GM18870 (cell line): Measurements from ENCODE around the gene P3H3.

Experiments used
- ATAC-seq: cut with Tn5 transposase; IDR thresholded peaks from one replicate; pipeline ENCODE4 v1.9.1; 2021; ENCODE audit warnings: moderate library complexity; ENCODE audit not compliant: unreplicated experiment

Gene P3H3, protein sequence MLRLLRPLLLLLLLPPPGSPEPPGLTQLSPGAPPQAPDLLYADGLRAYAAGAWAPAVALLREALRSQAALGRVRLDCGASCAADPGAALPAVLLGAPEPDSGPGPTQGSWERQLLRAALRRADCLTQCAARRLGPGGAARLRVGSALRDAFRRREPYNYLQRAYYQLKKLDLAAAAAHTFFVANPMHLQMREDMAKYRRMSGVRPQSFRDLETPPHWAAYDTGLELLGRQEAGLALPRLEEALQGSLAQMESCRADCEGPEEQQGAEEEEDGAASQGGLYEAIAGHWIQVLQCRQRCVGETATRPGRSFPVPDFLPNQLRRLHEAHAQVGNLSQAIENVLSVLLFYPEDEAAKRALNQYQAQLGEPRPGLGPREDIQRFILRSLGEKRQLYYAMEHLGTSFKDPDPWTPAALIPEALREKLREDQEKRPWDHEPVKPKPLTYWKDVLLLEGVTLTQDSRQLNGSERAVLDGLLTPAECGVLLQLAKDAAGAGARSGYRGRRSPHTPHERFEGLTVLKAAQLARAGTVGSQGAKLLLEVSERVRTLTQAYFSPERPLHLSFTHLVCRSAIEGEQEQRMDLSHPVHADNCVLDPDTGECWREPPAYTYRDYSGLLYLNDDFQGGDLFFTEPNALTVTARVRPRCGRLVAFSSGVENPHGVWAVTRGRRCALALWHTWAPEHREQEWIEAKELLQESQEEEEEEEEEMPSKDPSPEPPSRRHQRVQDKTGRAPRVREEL

DNA sequence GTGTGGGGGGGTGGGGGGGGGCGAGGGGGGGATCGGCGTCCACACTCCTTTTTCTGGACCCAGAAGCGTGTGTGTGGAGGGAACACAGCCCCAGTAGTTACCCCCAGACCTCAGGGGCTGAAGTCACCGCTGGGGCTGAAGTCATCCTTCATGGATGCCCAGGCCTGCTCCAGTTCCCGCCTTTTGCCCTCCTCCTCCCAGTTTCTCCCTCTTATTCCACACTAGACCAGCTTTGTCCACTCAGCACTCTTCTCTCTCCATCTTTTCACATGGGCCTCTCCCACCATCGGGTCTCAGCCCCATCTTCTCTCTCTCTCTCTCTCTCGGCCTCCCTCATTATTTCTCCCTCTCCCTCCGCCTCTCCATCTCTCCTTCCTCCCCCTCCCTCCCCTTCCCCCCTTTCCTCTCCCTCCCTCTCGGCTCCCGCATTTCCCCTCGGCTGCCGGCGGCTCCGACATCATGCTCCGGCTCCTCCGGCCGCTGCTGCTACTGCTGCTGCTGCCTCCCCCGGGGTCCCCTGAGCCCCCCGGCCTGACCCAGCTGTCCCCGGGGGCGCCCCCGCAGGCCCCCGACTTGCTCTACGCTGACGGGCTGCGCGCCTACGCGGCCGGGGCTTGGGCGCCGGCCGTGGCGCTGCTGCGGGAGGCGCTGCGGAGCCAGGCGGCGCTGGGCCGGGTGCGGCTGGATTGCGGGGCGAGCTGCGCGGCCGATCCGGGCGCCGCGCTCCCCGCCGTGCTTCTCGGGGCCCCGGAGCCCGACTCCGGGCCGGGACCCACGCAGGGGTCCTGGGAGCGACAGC is at the start of gene P3H3:
Gene P3H3, plus strand, starts transcription at position 426 of the 799 bp plus-strand sequence. Its CDS starts 34 bp downstream, at position 460.
- no peak for ATAC-seq

DNA sequence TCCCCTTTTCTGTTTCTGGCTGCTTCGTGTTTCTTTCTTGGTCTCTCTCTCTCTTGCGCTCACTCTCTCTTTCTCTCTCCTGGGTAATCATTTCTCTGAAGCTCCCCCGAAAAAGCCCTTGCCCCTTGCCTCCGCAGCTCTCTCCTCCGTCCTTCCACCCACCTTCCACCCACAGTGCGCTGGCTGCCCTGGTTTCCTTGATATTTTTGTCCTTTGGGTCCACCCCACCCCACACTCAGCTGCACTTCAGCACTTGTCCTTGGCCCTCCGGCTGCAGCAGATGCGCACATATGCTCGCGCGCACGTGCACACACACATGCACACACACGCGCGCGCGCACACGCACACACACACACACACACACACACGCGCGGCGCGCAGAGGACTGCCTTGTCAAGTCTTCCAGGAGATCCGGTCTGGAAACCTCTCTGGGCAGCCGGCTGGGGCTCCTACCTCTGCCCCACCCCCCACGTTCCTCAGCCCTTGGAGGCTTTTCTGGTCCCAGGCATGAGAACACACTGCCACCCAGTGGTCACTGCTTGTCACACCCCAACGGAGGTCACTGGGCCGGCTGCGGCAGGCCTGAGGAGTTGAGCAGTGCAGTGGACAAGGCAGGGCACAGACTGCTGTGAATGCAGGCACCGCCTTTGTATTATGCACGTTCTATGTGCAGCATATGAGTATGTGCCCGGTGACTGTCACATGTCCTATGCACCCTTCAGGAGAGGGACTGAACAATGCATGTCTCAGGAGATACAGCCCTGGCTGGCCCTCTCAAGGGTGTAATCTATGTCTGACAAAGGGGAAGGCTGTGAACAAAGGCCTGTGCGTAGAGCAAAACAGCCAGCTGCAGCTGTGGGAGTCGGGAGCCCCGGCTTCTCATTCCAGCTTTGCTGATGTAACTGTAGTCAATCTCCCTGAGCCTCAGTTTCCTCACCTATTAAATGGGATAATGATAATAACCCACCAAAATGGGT is 49.3 kb upstream of the P3H3 start:
- ATAC-seq: peak; percentile 71

DNA sequence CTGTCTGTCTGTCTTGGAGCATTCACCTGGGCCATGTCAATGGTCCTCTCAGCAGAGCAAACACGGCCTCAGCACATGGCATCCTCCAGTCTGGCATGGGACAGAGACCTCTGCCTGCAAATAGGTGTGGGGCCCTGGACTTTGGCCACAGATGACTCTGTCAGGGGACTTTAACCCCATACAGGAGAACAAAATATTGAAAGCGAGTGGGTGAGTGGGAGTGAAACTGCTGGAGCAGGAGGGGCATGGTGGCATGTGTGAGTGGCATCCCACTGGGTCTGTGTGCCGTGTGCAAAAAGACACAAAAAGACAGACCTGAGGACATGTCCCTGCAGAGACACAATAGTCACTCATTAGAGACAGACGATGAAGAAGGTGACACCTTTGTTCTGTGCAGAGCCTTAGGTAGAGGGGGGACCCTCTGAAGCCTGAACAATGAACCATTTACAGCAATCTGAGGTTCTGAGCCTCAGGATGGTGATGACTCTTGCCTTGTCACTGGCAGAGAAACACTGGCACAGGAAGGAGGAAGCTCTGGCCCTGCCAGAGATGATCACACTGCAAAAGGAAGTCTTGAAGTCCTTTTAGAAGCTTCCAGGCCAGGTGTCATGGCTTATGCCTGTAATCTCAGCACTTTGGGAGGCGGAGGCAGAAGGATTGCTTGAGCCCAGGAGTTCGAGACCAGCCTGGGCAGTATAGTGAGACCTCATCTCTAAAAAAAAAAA is 48.3 kb upstream of the P3H3 start:
- ATAC-seq: no peak

DNA sequence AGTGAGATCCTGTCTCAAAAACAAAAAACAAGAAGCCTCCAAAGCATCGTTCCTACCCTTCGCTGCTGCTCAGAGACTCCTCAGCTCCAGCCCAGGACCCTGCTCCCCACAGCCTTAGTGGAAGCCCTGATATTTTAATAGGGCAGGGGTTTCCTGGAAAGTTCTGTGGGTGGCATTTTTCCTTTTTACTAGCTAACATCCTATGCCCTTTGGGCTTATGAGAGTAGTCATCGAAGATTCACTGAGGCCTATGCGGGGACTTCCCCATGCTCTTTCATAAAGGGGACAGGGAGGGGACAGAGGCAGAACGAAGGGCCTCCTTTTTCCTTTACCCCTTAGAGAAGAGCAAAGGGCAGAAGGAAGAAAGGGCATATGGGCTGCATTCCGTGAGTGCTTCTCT is 47.6 kb upstream of the P3H3 start:
- ATAC-seq: no peak

DNA sequence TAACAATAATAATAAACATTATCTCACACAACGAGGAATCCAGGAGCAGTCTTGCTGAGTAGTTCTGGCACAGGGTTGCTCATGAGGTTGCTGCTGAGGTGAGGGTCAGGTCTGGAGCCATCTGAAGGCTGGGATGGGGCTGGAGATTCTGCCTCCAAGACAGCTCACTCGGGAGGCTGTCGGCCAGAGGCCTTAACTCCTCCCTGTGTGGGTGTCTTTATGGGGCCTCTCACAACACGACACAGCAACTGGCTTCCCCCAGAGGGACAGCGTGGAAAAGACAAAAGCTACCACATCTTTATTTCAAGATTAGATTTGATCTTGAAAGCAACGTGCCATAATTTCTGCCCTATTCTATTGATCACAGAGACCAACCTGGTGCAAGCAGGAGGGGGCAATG is 46.1 kb upstream of the P3H3 start:
- no peak for ATAC-seq

DNA sequence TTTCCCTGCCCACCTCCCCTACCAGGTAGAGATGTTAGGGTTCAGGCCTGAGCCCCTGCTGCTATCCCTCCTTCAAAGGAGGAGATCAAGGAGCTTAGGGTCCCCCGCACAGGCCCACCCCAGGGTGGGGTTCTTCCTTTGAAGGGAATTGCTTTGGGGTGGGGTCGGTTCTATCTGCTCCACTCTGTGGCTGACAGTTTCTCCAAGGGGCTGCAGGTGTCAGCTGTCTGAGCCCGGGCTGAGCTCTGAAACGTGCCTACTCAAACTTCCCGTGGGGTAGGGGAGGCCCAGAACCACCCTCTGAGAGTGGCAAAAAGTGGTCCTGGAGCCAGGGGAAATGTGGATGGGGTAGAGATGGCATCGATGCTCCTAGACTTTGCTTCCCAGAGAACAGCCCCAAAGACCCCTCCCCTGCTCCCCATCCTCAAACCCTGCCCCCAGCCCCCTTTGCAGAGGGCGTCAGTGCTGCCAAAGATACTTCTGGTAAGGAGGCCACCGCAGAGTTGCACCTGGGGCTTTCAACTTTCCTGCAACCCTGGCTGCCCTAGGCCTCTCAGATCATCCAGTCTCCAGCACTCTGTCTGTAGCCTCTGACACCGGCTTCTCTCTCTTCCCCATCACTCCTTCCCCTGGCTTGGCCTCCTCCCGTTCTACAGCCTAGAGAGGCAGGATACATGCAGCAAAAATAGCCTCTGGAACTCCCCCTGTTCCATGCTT is 45.2 kb upstream of the P3H3 start:
- no peak for ATAC-seq

DNA sequence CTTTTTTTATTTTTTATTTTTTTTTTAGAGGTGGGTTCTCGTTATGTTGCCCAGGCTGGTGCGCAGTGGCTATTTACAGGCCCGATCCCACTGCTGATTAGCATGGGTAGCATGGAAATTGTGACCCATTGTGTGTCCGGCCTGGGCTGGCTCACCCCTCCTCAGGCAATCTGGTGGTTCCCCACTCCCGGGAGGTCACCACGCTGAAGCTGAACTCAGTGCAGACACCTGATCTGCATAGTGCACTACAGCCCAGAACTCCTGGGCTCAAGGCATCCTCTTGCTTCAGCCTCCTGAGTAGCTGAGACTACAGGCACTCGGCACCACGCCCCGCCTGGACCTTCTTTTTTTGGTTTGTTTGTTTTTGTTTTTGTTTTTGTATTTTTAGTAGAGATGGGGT is 44.4 kb upstream of the P3H3 start:
- no peak for ATAC-seq

DNA sequence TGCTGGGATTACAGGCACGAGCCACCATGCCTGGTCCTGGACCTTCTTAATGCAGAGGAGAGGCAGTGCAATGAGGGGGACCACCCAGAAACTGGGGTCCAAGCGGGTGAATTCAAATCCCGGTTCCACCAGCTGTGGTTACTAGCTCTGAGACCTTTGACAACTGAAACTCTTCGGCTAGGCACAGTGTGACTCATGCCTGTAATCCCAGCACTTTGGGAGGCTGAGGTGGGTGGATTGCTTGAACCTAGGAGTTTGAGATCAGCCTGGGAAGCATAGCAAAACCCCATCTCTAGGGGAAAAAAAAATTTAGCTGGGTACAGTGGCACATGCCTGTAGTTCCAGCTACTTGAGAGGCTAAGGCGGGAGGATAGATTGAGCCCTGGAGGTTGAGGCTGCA is 43.9 kb upstream of the P3H3 start:
- no peak for ATAC-seq

DNA sequence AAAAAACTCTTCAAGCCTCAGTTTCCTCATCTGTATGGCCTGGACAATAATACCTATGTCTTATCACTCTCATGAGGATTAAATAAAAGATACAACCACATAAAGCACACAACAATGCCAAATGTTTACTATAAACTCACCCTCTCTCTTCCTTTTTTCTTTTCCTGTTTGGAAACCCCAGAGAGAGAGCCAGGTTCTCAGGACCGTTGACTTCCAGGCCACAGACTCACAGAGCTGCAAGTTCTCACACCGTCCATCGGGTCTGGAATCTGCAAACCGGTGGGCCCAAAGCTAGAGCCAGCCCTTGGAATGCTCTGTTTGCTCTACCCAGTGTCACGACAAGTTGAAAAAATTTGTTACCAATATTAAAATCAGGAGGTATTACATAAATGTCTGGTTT is 43.4 kb upstream of the P3H3 start:
- no peak for ATAC-seq

DNA sequence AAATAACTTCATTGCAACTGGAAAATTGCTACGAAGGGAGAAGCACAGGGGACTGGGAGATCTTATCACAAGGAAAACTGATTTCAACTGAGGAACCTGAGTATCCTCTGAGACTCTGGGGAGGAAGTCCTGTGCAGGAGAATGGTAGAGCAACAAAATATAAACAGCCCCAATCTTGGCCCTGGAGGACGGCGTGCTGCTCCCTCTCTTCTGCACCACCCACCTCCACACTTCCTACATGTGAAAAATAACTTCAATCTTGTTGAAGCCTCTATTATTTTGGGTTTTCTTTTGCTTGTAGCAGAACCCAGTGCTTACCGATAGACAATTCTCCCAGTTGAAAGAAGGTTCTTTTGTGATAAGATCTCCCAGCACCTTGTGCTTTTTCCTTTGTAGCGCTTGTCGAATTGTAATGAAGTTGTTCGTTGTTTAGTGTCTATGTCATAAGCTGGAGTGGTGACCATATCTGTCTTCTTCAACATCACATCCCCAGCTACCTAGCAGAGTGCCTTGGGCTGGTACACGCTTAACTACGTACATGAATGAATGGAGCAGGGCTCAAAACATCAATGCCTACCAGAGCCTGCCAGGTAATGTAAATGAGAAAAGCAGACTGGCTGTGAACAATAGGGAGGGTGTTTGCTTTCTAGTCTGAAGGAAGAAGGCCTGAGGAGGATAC is 41.7 kb upstream of the P3H3 start:
- no peak for ATAC-seq

DNA sequence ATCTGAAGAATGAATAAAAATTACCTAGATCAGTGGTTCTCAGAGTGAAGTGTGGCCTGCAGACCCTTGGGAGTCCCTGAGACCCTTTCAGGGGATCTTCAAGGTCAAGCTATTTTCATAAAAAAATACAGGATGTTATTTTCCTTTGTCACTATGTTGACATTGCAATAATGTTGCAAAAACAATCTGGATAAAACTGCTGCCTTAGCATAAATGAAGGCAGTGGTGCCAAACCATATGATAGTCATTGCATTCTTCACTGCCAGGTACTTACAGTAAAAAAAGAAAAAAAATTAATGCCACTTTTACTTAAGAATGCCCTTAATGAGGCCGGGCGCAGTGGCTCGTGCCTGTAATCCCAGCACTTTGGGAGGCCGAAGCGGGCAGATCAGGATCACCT is 40.9 kb upstream of the P3H3 start:
- no peak for ATAC-seq

DNA sequence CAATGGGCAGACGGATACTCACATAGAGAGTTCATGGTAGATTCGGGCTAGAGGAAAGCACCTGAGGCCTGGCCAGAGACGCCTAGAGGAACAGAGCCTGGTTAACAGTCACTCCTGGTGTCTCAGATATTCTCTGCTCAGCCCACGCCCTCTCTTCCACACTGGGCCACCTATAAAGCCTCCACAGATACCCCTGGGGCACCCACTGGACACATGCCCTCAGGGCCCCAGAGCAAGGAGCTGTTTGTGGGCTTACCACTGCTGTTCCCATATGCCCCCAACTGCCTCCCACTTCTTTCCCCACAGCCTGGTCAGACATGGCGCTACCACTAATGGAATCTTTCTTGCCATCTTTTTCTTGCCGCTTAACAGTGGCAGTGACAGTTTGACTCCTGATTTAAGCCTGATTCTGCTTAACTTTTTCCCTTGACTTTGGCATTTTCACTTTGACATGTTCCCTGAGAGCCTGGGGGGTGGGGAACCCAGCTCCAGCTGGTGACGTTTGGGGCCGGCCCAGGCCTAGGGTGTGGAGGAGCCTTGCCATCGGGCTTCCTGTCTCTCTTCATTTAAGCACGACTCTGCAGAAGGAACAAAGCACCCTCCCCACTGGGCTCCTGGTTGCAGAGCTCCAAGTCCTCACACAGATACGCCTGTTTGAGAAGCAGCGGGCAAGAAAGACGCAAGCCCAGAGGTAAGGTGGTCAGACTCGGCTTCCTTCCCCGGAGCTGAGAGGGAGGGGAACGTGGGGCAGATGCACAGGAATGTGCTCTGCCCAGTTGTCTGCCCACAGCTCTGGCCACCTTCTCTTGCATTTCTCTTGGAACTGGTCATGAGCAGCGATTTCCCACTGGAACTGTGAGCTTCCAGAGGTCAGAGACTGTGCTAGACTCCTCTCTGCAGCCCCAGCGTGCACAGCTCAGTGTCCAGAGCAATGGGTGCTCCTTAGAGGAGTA is 39.0 kb upstream of the P3H3 start, which contains the start of gene CD4:
Gene CD4, plus strand, starts transcription at position 557 of the 953 bp plus-strand sequence. CDS start 10,611 bp downstream, outside the sequence.
- ATAC-seq: no peak

DNA sequence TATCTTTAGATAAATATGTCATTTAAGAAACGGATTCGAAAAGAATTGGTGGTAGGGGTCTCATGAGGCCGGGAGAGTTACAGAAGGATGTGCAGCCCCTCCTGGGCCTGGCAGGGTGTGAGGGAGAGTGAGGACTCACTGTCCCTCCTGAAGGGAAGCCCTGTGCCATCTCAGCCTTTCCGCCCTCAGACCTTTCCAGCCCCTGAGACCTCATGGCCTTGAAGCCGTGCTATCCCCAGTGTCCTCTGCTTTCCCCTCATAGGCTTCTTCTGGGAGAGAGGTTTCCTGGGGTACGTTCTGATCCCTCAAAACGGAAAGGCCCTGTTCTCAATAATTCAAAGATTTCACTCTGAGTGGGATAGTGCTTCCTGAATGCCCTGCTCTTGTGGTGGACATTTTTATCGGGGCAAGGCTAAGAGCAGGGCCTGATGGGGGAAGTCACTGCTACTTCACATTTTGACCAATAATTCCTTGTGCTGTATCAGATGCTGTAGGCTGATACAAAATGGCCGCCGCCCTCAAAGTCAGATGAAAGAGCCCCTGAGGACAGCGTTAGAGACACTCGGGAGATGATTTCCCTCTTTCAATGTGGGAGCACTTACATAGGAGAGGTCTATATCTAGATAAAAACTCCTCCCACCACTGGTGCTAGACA is 37.6 kb upstream of the P3H3 start:
- ATAC-seq: no peak

DNA sequence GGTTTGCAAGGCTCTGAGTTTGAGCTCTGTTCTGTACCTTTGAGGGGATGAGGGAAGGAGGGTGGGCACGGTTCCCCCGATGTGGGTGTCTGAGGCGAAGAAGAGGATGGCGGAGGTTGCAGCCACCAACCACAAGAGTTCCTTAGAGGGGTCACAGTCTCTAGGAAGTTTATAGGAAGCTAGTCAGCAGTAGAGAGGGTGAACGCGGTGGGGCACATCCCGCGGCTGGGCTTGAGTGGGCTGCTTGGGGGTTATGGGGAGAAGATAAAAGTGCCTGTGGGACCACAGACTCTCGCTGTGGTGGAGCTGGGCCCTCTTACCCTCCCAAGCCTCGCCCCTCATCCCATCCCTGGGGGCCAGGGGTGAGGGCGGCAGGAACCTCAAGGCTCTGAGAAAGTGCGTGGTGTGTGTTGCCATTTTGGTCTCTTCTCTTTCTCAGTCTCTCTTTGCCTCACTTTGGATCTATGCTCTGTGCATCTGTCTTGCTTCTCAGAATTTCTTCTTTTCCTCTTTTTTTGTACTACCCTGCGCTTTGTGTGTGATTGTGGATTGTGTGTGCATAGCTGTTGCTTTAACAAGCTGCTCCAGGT is 36.2 kb upstream of the P3H3 start:
- no peak for ATAC-seq

DNA sequence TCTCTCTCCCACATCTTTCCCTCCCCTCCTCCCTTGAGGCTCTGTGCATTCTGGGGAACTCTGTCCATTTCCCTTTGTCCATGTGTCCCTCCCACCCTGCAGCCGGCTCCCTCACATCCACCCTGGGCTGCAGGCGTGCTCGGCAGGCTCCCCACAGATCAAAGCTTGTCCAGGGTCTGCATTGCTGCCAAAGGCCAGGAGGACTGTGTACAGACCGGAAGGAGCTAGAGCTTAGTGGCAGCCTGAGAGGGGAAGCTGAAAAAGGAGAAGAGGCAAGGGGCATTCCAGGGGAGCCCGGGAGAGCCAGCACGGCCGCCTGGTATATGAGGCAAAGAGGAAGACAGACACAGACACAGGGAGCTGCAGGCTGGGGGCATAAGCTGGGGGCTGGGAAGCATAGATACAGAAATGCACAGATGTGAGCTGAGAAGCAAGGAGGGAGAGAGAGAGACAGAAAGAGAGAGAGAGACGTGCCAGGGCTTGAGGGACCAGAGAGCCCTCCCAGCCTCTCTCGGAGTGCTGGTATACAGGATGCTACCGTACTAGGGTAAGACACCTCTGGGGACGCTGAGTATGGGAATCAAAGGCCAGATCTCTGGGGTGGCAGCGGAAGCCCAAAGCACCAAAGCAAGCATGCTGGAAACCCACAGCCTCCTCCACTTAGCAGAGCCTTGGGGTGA is 35.5 kb upstream of the P3H3 start:
- no peak for ATAC-seq

DNA sequence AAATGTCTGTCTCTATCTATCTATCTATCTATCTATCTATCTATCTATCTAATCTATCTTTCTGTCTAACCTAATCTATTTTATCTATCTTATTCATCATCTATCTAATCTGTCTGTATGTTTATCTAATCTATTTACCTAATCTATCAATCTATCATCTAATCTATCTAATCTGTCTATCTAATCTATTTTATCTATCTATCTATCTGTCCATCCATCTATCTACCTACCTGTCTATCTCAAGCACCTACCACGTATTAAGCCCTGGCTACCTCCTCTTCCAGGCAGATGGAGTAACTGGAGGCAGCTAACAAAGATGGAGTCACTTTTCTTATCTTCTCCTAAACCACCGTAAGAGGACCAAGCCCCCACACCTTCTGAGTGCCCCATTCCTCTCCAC is 33.1 kb upstream of the P3H3 start:
- ATAC-seq: no peak
